H9 (cell line): Measurements from ENCODE around the gene CER1. TPM values are rescaled to one million over a fixed set of nuclear protein-coding genes. Genes with fewer than 3 reads are reported as not detected.

Experiments used
- DNase-seq: peaks from one replicate; pipeline ENCODE4 v3.0.0-alpha.2; 2017
- H2AFZ ChIP-seq: one replicate; pipeline ENCODE4 v1.6.1; 2013; ENCODE audit warnings: mild to moderate bottlenecking, low read length, control low read depth, moderate library complexity
- H2AK5ac ChIP-seq: 2 replicates; pipeline ENCODE4 v1.6.1; 2013; ENCODE audit warnings: low read length, control low read depth, mixed read lengths; ENCODE audit not compliant: insufficient read length
- H2BK120ac ChIP-seq: one replicate; pipeline ENCODE4 v1.6.1; 2013; ENCODE audit warnings: low read depth, mild to moderate bottlenecking, low read length, control low read depth, inconsistent platforms; ENCODE audit not compliant: poor library complexity, severe bottlenecking
- H2BK12ac ChIP-seq: 2 replicates; pipeline ENCODE4 v1.6.1; 2013; ENCODE audit warnings: low read length, control low read depth, mixed read lengths, low read depth; ENCODE audit not compliant: insufficient read length
- H2BK15ac ChIP-seq: 2 replicates; pipeline ENCODE4 v1.6.1; 2013; ENCODE audit warnings: low read depth, low read length, control low read depth
- H2BK20ac ChIP-seq: one replicate; pipeline ENCODE4 v1.6.1; 2013; ENCODE audit warnings: low read depth, mild to moderate bottlenecking, low read length, control low read depth, inconsistent platforms; ENCODE audit not compliant: poor library complexity, severe bottlenecking
- H2BK5ac ChIP-seq: 2 replicates; pipeline ENCODE4 v1.6.1; 2013; ENCODE audit warnings: low read length, control low read depth, mixed read lengths; ENCODE audit not compliant: insufficient read length
- H3K14ac ChIP-seq: 2 replicates; pipeline ENCODE4 v1.6.1; 2013; ENCODE audit warnings: low read length, control low read depth; ENCODE audit not compliant: insufficient read depth
- H3K18ac ChIP-seq: 2 replicates; pipeline ENCODE4 v1.6.1; 2013; ENCODE audit warnings: low read depth, mild to moderate bottlenecking, mixed read lengths, low read length, control low read depth; ENCODE audit not compliant: insufficient read length
- H3K23ac ChIP-seq: 2 replicates; pipeline ENCODE4 v1.6.1; 2013; ENCODE audit warnings: low read length, control low read depth, mixed read lengths, low read depth; ENCODE audit not compliant: insufficient read length
- H3K23me2 ChIP-seq: 2 replicates; pipeline ENCODE4 v1.6.1; 2013; ENCODE audit warnings: low read depth, mild to moderate bottlenecking, mixed read lengths, low read length, control low read depth; ENCODE audit not compliant: insufficient read length, poor library complexity, severe bottlenecking
- H3K27ac ChIP-seq: 2 replicates; pipeline ENCODE4 v1.5.1; 2013; ENCODE audit warnings: low read length, control low read depth, mixed read lengths, low read depth; ENCODE audit not compliant: insufficient read length
- H3K27me3 ChIP-seq: 2 replicates; pipeline ENCODE4 v1.6.1; 2013; ENCODE audit warnings: low read length, control low read depth, inconsistent platforms; ENCODE audit not compliant: insufficient read depth
- H3K4ac ChIP-seq: 2 replicates; pipeline ENCODE4 v1.6.1; 2013; ENCODE audit warnings: low read depth, mild to moderate bottlenecking, control low read depth, inconsistent platforms, low read length, moderate library complexity
- H3K4me1 ChIP-seq: 2 replicates; pipeline ENCODE4 v1.6.1; 2013; ENCODE audit warnings: low read length, control low read depth, inconsistent platforms; ENCODE audit not compliant: insufficient read depth
- H3K4me2 ChIP-seq: 2 replicates; pipeline ENCODE4 v1.6.1; 2013; ENCODE audit warnings: low read length, control low read depth, mixed read lengths; ENCODE audit not compliant: insufficient read length, insufficient read depth
- H3K56ac ChIP-seq: 2 replicates; pipeline ENCODE4 v1.6.1; 2013; ENCODE audit warnings: low read depth, mild to moderate bottlenecking, mixed read lengths, low read length, control low read depth; ENCODE audit not compliant: insufficient read length
- H3K79me1 ChIP-seq: 2 replicates; pipeline ENCODE4 v1.6.1; 2013; ENCODE audit warnings: low read depth, mild to moderate bottlenecking, moderate library complexity, low read length, control low read depth, inconsistent platforms; ENCODE audit not compliant: insufficient read depth, poor library complexity, severe bottlenecking
- H3K79me2 ChIP-seq: 2 replicates; pipeline ENCODE4 v1.6.1; 2013; ENCODE audit warnings: low read length, control low read depth, inconsistent platforms; ENCODE audit not compliant: insufficient read depth
- H3K9ac ChIP-seq: 2 replicates; pipeline ENCODE4 v1.6.1; 2013; ENCODE audit warnings: low read length, control low read depth, mixed read lengths; ENCODE audit not compliant: insufficient read length; ENCODE audit errors: extremely low read depth
- H3K9me3 ChIP-seq: one replicate; pipeline ENCODE4 v1.6.1; 2013; ENCODE audit warnings: low read depth, low read length, inconsistent platforms; ENCODE audit not compliant: control insufficient read depth
- H3T11ph ChIP-seq: one replicate; pipeline ENCODE4 v1.6.1; 2013; ENCODE audit warnings: mild to moderate bottlenecking, low read length, control low read depth, inconsistent platforms
- H4K20me1 ChIP-seq: one replicate; pipeline ENCODE4 v1.6.1; 2013; ENCODE audit not compliant: control insufficient read depth, insufficient read length, insufficient read depth
- H4K5ac ChIP-seq: 2 replicates; pipeline ENCODE4 v1.6.1; 2013; ENCODE audit warnings: low read depth, mild to moderate bottlenecking, mixed read lengths, low read length, control low read depth; ENCODE audit not compliant: insufficient read length
- H4K8ac ChIP-seq: replicated peaks from 2 replicates; pipeline ENCODE4 v1.6.1; 2013; ENCODE audit warnings: low read length, control low read depth, mixed read lengths, low read depth; ENCODE audit not compliant: insufficient read length
- H4K91ac ChIP-seq: 2 replicates; pipeline ENCODE4 v1.6.1; 2013; ENCODE audit warnings: low read depth, mild to moderate bottlenecking, moderate library complexity, mixed read lengths, low read length, control low read depth; ENCODE audit not compliant: insufficient read length
- H3K27ac Mint-ChIP-seq, 3 experiments: 2 replicates in 2 of 3; 3 replicates in 1 of 3; pipeline ENCODE4 v1.8.0; 2020 to 2021; ENCODE audit warnings: mixed read lengths in 3 of 3, mild to moderate bottlenecking in 1 of 3, moderate library complexity in 1 of 3
- H3K27me3 Mint-ChIP-seq: 2 replicates; pipeline ENCODE4 v1.8.0; 2021; ENCODE audit warnings: low read depth, mild to moderate bottlenecking, moderate library complexity, mixed read lengths
- H3K36me3 Mint-ChIP-seq, 3 experiments: 2 replicates in 2 of 3; 3 replicates in 1 of 3; pipeline ENCODE4 v1.8.0; 2020 to 2021; ENCODE audit warnings: low read depth in 3 of 3, mixed read lengths in 3 of 3; ENCODE audit not compliant: insufficient read depth in 1 of 3
- H3K4me1 Mint-ChIP-seq, 2 experiments: 2 replicates each; pipeline ENCODE4 v1.8.0; 2020; ENCODE audit warnings: mixed read lengths in 2 of 2
- H3K4me3 Mint-ChIP-seq, 2 experiments: 2 replicates in 1 of 2; 3 replicates in 1 of 2; pipeline ENCODE4 v1.8.0; 2020 to 2021; ENCODE audit warnings: mild to moderate bottlenecking in 2 of 2, mixed read lengths in 2 of 2, moderate library complexity in 1 of 2
- H3K9me3 Mint-ChIP-seq, 2 experiments: 2 replicates in 1 of 2; 3 replicates in 1 of 2; pipeline ENCODE4 v1.8.0; 2020; ENCODE audit warnings: mild to moderate bottlenecking in 2 of 2, mixed read lengths in 2 of 2, moderate library complexity in 1 of 2
- WGBS: extraction: QIAGEN DNeasy Blood & Tissue Kit; methylation state at CpG from one replicate; pipeline ENCODE4 v1.1.7; 2013; ENCODE audit warnings: missing lambda C conversion rate, low lambda C conversion rate, mixed read lengths; ENCODE audit not compliant: insufficient read length; ENCODE audit errors: extremely low coverage; 5-methylcytosine and 5-hydroxymethylcytosine counted together
- total RNA-seq: library from RNA; stranded (reverse); gene quantifications from 2 replicates; pipeline ENCODE4 v1.2.1, GENCODE V29; 2021
- TF ChIP-seq, protein P1 (sequence below): fragments of 200-600 bp; sonication (generic); conservative IDR thresholded peaks from 3 replicates; pipeline ENCODE4 v1.8.0; 2021; ENCODE audit warnings: antibody characterized with exemption, mild to moderate bottlenecking

The CER1 gene
- total RNA-seq, 1 experiment from 2014 or later: 22.3 TPM

DNA sequence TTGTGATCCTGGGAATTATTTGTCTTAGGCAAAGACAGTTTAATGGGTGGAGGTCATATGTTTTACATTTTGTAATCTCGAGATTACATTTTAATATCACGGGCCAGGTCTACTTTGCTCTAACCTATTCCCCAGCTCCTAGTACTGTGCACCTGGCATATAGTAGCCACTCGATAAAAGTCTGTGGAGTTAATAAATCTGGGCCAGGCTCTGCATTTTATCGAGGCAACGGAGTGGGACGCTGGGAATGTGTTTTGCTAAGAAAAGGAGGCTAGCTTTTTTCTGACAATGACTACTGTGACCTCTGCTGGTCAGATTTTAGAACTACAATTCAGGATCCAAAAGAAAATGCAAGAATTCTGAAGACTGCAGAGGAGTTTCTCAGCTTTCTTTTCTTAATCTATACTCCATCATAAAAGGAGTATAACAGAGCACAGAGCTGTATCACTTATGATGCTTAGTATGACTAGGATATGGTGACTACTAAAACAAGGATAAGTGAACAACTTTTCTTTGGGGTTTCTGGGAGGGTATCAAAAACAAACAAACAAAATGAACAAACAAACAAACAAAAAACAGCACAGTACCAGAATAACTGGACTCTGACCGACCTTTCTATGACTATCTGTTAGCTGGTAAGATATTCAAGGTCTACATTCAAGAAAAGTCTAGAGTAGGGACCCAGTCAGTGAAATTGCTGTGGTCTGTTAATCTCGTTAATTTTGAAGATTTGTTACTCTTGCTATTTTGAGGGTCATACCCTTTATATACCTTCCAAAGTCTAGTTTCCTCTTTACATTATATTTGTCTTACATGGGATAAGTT, 46.1 kb upstream of the CER1 start:
- no peak overlapping the region for H3K4ac ChIP-seq
- H3K9me3 ChIP-seq: no peaks in the 10 kb centered on the region
- no peak for DNase-seq
- H2BK120ac ChIP-seq: no peak overlapping the region
- no CpG with 5 or more reads among the region's 8 CpGs for WGBS
- H3K27ac Mint-ChIP-seq: no peak overlapping the region; a peak in 1 of 7 replicates
- no peak overlapping the region for H2BK5ac ChIP-seq
- no peaks in the 10 kb centered on the region for H3K9me3 Mint-ChIP-seq
- H3K23ac ChIP-seq: no peak overlapping the region
- H3K23me2 ChIP-seq: no peaks in the 10 kb centered on the region
- 0 out of 2 replicates have a peak, but pooled peaks cover 3% of the 10 kb centered on the region for H3K4me1 ChIP-seq
- H3T11ph ChIP-seq: no peak overlapping the region
- no peak overlapping the region for H3K4me2 ChIP-seq
- no peak overlapping the region for H3K9ac ChIP-seq
- H2BK15ac ChIP-seq: no peak overlapping the region
- H2BK20ac ChIP-seq: no peak overlapping the region
- no peak overlapping the region for H2AFZ ChIP-seq
- no peak overlapping the region for H2BK12ac ChIP-seq
- no peaks in the 10 kb centered on the region for H3K27me3 Mint-ChIP-seq
- no peaks in the 10 kb centered on the region for H4K20me1 ChIP-seq
- H3K27ac ChIP-seq: no peak overlapping the region
- H4K8ac ChIP-seq: no peak overlapping the region
- H3K14ac ChIP-seq: no peak overlapping the region
- TF ChIP-seq, protein P1, sequence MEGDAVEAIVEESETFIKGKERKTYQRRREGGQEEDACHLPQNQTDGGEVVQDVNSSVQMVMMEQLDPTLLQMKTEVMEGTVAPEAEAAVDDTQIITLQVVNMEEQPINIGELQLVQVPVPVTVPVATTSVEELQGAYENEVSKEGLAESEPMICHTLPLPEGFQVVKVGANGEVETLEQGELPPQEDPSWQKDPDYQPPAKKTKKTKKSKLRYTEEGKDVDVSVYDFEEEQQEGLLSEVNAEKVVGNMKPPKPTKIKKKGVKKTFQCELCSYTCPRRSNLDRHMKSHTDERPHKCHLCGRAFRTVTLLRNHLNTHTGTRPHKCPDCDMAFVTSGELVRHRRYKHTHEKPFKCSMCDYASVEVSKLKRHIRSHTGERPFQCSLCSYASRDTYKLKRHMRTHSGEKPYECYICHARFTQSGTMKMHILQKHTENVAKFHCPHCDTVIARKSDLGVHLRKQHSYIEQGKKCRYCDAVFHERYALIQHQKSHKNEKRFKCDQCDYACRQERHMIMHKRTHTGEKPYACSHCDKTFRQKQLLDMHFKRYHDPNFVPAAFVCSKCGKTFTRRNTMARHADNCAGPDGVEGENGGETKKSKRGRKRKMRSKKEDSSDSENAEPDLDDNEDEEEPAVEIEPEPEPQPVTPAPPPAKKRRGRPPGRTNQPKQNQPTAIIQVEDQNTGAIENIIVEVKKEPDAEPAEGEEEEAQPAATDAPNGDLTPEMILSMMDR: peak; percentile 79
- H3K56ac ChIP-seq: no peak overlapping the region
- no peak overlapping the region for H2AK5ac ChIP-seq
- H3K36me3 Mint-ChIP-seq: peaks cover 0 to 4% (median 0%) of the 10 kb centered on the region in 3 experiments; a peak in 1 of 7 replicates
- H3K18ac ChIP-seq: no peak overlapping the region
- H3K79me1 ChIP-seq: no peaks in the 10 kb centered on the region
- H3K4me1 Mint-ChIP-seq: peaks cover 6 to 7% of the 10 kb centered on the region in 2 experiments; a peak in 3 of 4 replicates
- H3K27me3 ChIP-seq: no peaks in the 10 kb centered on the region
- no peak overlapping the region for H3K4me3 Mint-ChIP-seq
- no peak overlapping the region for H4K91ac ChIP-seq
- no peak overlapping the region for H4K5ac ChIP-seq
- H3K79me2 ChIP-seq: no peaks in the 10 kb centered on the region
